Stimulated activated CD8-positive, alpha-beta memory T cell treated with anti-CD3 and anti-CD28 coated beads, Interleukin-12 subunit alpha, Interleukin-12 subunit beta, amount 100 ng/mL, for 24 hours (primary cell): ENCODE data around the gene WFDC2.

ENCODE experiments used
- DNase-seq: peaks from one replicate; pipeline ENCODE4 v3.0.0-alpha.2; 2020; ENCODE audit errors: extremely low read depth

The WFDC2 gene

GRCh38 chr20:45497971-45498494 is 28.5 kb downstream of the WFDC2 start:
- DNase-seq: no peak

- no peak for DNase-seq
Measured at GRCh38 chr20:45500022-45500421, 30.5 kb downstream of the WFDC2 start.

DNA sequence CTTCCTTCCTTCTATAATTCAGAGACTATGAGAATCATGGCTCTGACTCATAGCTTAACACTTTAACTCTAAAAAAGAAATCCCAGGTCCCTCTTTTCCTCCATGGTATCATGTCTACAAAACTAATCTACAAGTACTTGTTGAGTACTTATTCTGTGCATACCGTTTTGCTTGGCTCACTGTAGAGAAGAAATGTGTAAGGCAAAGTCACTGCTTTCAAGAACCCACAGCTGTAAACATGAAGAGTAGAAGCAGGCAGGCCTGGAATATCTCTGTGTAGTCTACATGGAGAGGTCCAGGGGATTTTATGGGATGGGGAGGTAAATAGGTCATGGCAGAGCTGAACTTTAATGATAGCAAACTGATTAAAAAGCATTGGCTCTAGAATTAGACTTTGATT is 32.0 kb downstream of the WFDC2 start:
- no peak for DNase-seq

GRCh38 chr20:45502561-45502960 is 33.0 kb downstream of the WFDC2 start:
- no peak for DNase-seq

DNA sequence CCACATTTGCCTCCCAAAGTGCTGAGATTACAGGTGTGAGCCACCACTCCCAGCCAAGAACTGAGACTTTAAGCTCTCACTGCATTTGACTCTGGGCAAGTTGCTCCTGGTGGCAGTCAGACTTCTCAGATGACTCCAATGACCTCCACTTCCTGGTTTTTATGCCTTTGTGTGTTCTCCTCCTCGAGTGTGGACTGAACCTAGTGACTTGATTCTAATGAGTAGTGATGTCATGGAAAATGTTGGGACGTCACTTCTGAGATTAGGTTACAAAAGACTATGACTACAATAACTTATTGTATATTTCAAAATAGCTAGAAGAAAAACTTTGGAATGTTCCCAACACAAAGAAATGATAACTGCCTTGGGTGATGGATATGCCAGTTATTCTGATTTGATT is 33.9 kb downstream of the WFDC2 start:
- no peak for DNase-seq

- DNase-seq: no peak
Measured at GRCh38 chr20:45506398-45506797, 36.8 kb downstream of the WFDC2 start.

DNA sequence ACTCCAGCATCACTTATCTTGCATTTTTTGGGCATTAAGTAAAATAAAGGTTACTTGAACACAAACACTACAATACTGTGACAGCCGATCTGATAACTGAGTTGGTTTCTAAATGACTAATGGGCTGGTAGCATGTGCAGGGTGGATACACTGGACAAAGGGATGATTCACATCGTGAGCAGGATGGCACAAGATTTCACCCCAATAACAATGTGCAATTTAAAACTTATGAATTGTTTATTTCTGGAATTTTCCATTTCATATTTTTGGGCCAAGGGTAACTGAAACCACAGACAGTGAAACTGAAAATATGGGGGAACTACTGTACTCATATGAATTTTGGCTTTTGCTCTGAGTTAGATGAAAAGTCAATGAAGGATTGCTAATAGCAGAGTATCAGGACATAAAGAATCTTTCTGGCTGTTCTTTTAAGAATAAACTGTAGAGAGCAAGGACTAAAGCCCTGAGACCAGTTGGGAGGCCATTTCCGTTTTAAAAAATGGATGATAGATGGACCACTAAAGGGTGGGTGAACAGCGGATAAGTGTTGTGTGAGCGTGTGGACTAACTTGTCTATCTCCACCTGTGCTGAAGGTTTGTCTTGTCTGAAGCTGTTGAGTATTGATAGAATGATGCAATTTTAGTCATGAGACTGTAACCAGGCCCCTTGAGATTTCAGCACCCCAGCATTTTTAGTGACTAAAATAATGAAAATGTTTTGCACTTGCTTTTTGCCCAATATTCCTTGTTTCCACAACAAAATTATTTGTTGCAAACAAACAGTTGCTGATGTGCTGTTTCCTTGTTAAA is 37.7 kb downstream of the WFDC2 start:
- no peak for DNase-seq

DNA sequence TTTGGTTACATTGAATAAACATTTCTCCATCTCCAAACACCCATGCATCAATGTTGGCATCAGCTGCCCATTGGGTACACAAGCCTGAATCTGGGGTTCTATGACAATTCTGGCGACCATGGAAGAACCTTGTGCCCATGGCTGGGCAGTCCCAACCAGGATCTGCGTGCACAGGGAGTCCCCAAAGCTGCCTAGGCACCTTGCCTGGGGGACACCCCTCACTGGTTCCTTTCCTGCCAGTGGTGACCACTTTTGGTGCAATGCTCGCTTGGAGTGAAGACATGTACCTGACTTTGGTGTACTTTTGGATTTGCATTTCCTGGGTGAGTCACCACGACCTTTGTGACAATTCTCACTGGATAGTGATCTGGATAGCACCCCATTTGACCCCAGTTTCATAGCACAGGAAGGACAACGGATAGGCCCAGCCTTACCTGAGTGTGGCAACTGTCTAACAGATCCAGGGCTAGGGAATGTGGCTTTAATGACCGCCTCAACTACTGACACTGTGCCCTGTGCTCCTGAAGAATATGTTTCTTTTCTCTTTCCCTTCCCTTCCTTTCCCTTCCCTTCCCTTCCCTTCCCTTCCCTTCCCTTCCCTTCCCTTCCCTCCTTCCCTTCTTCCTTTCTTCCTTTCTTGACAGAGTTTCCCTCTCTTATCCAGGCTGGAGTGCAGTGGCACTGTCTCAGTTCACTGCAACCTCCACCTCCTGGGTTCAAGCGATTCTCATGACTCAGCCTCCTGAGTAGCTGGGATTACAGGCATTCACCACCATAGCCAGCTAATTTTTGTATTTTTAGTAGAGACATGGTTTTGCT is 38.7 kb downstream of the WFDC2 start:
- no peak for DNase-seq

- DNase-seq: no peak
Measured at GRCh38 chr20:45509091-45509490, 39.5 kb downstream of the WFDC2 start.

DNA sequence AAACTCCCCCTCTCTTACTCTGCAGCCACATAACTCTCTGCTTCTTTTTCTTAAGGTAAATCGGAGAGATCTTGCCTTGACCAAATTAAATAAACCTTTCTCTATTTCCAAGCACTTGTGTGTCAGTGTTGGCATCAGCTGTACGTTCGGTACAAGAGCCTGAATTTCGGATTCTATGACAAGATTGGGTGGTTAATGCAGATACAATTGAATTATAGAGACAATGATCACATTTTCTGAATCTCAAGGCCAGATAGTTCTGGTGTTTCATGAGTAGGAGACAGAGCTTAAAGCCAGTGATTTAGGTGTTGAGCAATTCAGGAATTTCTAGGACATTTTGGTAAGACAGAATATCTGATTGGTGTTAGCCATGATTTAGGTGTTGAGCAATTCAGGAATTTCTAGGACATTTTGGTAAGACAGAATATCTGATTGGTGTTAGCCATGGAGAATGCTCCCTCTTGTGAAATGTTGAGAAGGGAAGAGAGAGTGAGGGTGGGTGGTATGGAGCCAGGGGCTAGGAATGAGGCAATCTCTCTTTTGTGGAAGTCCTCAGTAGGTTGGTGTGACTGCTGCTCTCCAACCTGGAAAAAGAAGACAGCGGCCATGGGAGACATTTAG is 40.8 kb downstream of the WFDC2 start:
- no peak for DNase-seq

GRCh38 chr20:45515147-45515913 is 45.8 kb downstream of the WFDC2 start, which contains the start of gene SPINT3:
Gene SPINT3 (minus strand): TSS chr20:45515622. CDS start chr20:45515608, 14 bp downstream.
- no peak for DNase-seq

GRCh38 chr20:45518282-45518681 is 48.7 kb downstream of the WFDC2 start:
- DNase-seq: no peak

- no peak for DNase-seq
Measured at GRCh38 chr20:45523821-45524220, 54.3 kb downstream of the WFDC2 start.

DNA sequence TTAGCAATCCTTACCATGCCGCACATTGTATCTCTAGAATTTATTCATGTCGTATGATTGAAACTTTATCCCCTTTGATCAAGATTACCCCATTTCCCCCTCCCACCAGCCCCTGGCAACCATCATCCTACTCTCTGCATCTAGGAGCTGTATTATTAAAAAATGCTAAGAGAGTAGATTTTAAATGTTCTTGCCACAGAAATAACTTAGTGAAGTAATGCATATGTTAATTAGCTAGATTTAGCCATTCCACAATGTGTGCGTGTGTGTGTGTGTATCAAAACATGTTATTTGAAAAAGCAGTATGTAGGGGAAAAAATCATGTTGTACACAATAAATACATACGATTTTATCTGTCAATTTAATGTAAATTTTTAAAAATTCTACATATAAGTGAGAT is 57.7 kb downstream of the WFDC2 start:
- DNase-seq: no peak
